ENCODE measurements around the gene ACSL3.
"Not testable (repeated sequence)": the region's sequence is repeated elsewhere in the genome, so short reads cannot be mapped to it uniquely, and the experiment has no call there.

The ACSL3 gene

GRCh38 chr2:222860740-222861410 is at the start of gene ACSL3:
TSS of gene ACSL3 (plus strand) at chr2:222861036. CDS start at chr2:222908773, 47,737 bp downstream.
- peak; percentile 97 for DNase-seq

- DNase-seq: no peak
These were observed 49.0 kb upstream of the ACSL3 start for GRCh38 chr2:222811828-222812227.

- peak; percentile 89 for DNase-seq
These were observed 47.5 kb upstream of the ACSL3 start for GRCh38 chr2:222813177-222813843.

- peak; percentile 23 for DNase-seq
These were observed 41.0 kb upstream of the ACSL3 start for GRCh38 chr2:222819722-222820333.

- no peak for DNase-seq
These were observed 37.5 kb upstream of the ACSL3 start for GRCh38 chr2:222823183-222823930.

GRCh38 chr2:222825031-222825430 is 35.8 kb upstream of the ACSL3 start:
- DNase-seq: no peak

- DNase-seq: no peak
These were observed 33.4 kb upstream of the ACSL3 start for GRCh38 chr2:222827417-222827816.

- DNase-seq: no peak
These were observed 32.3 kb upstream of the ACSL3 start for GRCh38 chr2:222828572-222828971.

GRCh38 chr2:222830164-222830563 is 30.7 kb upstream of the ACSL3 start:
- no peak for DNase-seq

- DNase-seq: no peak
These were observed 27.4 kb upstream of the ACSL3 start for GRCh38 chr2:222833410-222833809.

GRCh38 chr2:222835143-222835822 is 25.6 kb upstream of the ACSL3 start:
- no peak for DNase-seq

- DNase-seq: no peak
These were observed 25.0 kb upstream of the ACSL3 start for GRCh38 chr2:222835823-222836151.

GRCh38 chr2:222837643-222838056 is 23.2 kb upstream of the ACSL3 start:
- no peak for DNase-seq

GRCh38 chr2:222840060-222840802 is 20.6 kb upstream of the ACSL3 start:
- no peak for DNase-seq

- no peak for DNase-seq
These were observed 18.2 kb upstream of the ACSL3 start for GRCh38 chr2:222842491-222843174.

- DNase-seq: peak; percentile 38
These were observed 16.5 kb upstream of the ACSL3 start for GRCh38 chr2:222844323-222844722.

- DNase-seq: not testable (repeated sequence)
These were observed 15.5 kb upstream of the ACSL3 start for GRCh38 chr2:222845314-222845713.

- no peak for DNase-seq
These were observed 14.8 kb upstream of the ACSL3 start for GRCh38 chr2:222846003-222846402.

- not testable (repeated sequence) for DNase-seq
These were observed 12.8 kb upstream of the ACSL3 start for GRCh38 chr2:222848031-222848430.

- DNase-seq: no peak
These were observed 12.0 kb upstream of the ACSL3 start for GRCh38 chr2:222848862-222849261.

GRCh38 chr2:222851956-222852617 is 8.7 kb upstream of the ACSL3 start:
- no peak for DNase-seq

Data from activated CD4-positive, alpha-beta T cell treated with anti-CD3 and anti-CD28 coated beads, Interleukin-10, Interleukin-2, amounts not matched to agents 100 ng/mL and 50 ng/mL, durations not matched to agents 16 hours and 8 hours (primary cell).